Erythroblast (primary cell): ENCODE data around the gene MUC2.

Experiments used
- GATA1 ChIP-seq: IDR thresholded peaks from 2 replicates; pipeline ENCODE4 v1.6.1; 2011; ENCODE audit warnings: low read depth, mild to moderate bottlenecking, control low read depth, low read length, moderate library complexity
- POLR2A ChIP-seq: IDR thresholded peaks from 2 replicates; pipeline ENCODE4 v1.6.1; 2011; ENCODE audit warnings: mild to moderate bottlenecking, low read length

DNA sequence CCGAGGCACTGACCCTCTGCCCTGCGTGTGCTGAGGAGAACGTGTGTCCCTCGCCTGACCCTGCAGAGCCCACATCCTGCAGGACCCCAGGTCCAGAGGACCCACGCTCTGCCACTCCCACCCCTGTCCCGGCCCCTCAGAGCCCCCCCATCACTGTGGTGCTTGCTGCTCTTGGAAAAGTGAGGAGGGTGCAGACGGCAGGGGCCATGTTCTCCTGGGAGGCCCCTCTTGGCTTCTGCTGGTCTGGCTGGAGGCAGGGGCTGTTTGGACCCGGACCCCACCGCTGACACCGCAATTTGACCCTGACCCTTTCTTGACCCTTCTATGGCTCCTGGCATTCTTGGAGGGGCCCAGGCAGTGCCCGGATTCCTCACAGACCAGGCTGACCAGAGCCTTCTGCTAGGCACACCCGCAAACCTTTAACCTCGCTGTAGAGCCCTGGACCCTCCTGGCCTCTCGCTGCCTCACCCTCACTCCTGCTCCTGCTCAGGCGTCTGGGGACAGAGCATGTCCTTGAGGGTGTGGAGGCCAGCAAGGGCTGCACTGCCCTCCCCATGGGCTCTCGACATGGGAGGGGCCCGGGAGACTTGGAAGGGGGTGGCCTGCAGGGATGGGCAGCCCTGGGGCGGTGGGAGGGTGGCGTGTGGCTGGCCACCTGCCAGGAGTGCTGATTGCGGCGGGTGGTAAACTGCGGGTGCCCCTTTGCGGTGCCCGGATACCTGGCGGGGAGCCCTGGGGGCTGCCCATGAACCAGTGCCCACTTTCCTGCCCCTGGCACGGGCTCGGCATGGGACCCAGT lies 46.1 kb downstream of the MUC2 start:
- TF ChIP-seq POLR2A (no peak), GATA1 (no peak)
